LoVo (cell line): Measurements from ENCODE around the gene TBC1D17.

Experiments used
- DNase-seq: peaks from one replicate; pipeline ENCODE4 v3.0.0-alpha.2; 2016; ENCODE audit warnings: low spot score

Gene TBC1D17

GRCh38 chr19:49848938-49849337 is 28.6 kb upstream of the TBC1D17 start:
- DNase-seq, result no peak

DNA sequence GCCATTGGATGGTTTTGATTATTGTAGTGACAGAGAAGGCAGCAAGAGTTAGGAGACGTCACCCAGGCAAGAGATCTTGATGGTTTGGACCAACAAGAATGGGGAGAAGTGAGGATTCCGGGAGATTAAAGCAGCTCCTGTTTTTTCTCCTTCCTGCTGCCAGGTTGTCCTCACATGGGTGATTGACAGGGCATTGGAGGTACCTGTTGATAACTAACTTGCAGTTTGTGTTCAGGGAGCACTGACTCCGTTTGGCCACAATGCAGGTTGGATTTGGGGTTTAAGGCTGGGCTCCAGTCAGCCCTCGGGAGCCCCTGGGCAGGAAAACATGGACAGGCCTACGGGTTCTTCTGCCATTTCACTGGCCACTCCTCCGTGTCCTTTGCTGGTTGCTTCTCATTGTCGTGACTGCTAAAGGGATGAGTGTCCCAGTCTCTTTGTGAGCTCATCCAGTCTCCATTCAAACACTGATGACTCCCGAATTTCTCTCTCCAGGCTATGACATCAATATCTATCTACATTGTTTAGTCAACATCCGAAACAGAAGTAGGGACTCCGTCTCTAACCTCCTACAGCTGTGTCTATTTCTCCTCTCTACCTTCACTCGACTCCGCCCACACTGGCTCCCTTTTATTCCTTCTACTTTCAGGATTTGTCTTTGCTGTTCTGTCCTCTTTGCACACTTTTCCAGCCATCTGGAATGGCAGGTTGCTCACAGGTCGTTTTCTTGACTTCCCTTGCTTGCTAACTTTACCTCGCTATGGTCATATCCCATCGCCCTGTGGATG is 27.9 kb upstream of the TBC1D17 start:
- DNase-seq, result no peak

- no peak for DNase-seq
Measured at GRCh38 chr19:49850221-49850486, 27.3 kb upstream of the TBC1D17 start.

- peak; percentile 96 for DNase-seq
Measured at GRCh38 chr19:49850487-49851342, 26.8 kb upstream of the TBC1D17 start, which contains the start of gene PTOV1. Gene PTOV1, plus strand, starts transcription at chr19:49851159.

GRCh38 chr19:49851456-49852259 is 25.8 kb upstream of the TBC1D17 start:
- no peak for DNase-seq

DNA sequence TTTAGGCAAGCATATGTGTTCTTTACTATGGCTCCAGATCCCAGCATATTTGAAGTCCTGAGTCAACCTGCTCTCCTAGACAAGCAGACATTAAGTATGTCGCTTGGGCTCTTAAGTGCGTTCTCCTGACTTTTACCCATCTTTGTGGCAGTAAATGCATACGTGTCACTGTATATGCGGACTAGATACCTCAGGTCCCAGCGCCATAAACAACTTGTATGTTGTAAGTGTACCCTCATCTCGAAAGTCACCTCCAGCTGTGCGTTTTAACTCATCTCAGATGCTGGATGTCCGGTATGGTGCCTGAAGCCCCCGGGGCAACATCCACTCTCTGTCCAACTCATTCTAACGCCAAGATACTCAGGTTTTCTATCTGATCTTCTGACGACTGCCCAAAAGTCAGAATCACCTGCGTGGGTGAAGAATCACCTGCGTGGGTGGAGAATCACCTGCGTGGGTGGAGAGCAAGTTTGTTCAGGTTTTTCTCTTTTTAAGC is 24.8 kb upstream of the TBC1D17 start:
- DNase-seq, result no peak

DNA sequence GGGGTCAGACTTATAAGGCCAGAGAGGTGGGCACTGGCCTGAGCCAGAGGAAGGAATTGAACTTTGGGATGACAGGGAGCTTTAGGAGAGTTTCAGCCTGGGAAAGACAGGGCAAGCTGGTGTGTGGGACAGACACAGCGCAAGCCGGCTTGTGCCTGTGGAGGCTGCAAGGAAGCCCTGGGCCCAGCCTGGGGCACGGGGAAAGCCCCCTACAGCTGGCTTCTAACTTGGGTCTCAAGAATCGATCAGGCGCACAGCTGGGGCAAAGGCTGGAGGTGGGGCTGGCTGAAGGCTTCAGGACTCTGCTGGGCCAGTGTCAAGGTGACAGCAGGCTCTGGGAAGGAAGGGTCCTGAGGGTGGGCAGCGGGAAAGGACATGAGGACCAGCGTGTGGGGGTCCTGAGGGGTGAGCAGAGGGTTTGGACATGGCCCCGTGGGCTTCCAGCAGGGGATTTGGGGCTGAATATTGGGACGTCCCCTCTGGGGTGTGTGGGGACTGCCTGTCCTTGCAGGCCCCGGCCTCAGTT is 23.6 kb upstream of the TBC1D17 start:
- no peak for DNase-seq

GRCh38 chr19:49854378-49855263 is 22.9 kb upstream of the TBC1D17 start:
- no peak for DNase-seq

DNA sequence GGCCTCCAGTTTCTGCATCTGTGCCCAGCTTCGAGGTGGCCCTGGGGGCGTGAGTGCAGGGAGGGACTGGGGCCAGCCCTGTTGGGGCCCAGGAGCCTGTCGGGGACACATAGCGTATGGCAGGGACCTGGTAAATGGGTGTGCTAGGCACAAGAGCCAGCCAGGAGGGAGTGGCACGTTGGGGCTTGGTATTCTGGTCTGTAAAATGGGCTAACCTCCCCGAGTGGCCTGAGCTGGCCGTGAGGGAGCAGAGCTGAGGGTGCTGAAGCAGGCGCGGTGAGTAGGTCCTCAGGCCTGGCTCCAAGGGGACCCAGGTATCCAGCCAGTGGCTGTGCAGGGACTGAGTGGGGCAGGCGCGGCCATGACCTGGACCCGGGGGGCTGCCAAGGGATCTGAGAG is 22.2 kb upstream of the TBC1D17 start:
- no peak for DNase-seq

- DNase-seq, result no peak
Measured at GRCh38 chr19:49855676-49856573, 21.6 kb upstream of the TBC1D17 start.

DNA sequence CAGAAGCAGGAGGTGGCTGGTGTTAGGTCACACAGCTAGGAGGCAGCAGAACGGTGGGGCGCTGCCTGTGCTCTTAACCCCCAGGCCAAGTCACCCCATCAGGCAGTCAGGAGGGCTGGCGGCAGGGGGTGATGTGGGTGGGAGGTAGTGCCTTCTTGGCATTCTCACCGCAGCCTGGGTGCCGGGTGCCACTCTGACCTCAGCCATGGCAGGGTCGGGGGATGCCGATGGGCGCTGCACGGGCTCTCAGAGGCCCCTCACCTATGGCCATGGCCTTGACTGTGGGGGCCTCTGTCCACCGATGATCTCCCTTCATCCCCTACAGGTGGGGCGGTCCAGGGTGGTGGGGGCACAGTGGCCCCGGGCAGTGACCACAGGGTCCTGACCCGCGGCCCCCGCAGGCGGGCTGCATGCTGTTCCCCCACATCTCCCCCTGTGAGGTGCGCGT is 20.9 kb upstream of the TBC1D17 start:
- DNase-seq, result no peak

DNA sequence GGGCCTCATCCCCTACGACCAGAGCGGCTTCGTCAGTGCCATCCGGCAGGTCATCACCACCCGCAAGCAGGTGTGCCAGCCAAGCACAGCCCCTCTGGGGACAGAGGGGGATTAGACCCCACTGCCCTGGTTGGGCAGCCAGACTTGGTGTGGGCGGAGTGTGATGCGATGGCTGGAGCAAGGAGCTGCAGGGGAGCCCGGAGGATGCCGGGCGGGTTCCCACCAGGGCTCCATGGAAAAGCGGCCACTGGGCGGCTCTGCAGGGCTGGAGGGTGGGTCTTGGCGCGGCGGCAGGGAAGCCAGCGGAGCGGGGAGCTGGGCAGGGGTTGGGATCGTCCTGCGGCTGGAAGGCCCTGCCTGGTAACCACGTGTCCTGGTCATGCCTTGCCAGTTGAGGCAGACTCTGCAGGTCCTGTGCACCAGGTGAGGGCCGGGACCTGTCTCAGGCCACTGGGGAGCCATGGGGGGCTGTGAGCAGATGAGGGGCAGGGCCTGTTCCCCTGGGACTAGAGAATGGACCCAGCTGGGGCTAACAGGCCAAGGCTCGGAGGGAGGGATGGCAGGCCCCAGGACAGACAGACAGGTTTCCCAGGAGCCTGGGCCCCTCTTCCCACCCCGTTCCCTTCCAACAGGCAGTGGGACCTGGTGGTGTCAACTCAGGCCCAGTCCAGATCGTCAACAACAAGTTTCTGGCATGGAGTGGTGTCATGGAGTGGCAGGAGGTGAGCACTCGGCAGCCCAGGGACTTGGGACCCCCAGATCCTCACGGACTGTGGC is 20.3 kb upstream of the TBC1D17 start:
- no peak for DNase-seq

DNA sequence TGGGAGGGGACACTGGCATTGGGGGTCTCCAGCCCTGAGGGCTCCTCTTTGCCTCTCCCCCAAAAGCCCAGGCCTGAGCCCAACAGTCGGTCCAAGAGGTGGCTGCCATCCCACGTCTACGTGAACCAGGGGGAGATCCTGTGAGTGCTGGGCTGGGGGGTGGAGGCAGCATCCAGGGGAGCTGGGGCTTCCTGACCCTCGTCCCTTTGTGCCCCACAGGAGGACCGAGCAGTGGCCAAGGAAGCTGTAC is 19.7 kb upstream of the TBC1D17 start:
- no peak for DNase-seq

GRCh38 chr19:49858088-49858985 is 19.2 kb upstream of the TBC1D17 start:
- no peak for DNase-seq

- DNase-seq, result no peak
Measured at GRCh38 chr19:49859682-49860335, 17.7 kb upstream of the TBC1D17 start.

- DNase-seq, result no peak
Measured at GRCh38 chr19:49860336-49861102, 17.0 kb upstream of the TBC1D17 start.

- DNase-seq, result no peak
Measured at GRCh38 chr19:49861107-49861506, 16.4 kb upstream of the TBC1D17 start.
